Measurements from ENCODE around the gene LRRC8E.

DNA sequence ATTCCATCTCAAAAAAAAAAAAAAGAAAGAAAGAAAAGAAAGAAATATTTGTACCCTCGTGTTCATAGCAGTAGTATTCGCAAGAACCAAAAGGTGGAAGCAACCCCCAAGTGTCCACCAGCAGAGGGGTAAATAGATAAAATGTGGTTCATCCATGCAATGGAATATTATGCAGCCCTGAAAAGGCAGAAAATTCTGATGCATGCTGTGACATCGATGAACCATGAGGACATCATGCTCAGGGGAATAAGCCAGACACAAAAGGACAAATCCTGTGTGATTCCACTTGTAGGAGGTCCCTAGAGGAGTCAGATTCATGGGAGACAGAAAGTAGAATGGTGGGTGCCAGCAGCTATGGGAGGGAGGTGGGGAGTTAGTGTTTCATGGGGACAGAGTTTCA lies 6.4 kb upstream of the LRRC8E start:
- TF ChIP-seq EZH2 (IDR thresholded peaks at IDR 0.05; ENCODE audit: borderline replicate concordance, low read depth, low read length, poor library complexity, severe bottlenecking) = no peak
- TF ChIP-seq, protein P1, sequence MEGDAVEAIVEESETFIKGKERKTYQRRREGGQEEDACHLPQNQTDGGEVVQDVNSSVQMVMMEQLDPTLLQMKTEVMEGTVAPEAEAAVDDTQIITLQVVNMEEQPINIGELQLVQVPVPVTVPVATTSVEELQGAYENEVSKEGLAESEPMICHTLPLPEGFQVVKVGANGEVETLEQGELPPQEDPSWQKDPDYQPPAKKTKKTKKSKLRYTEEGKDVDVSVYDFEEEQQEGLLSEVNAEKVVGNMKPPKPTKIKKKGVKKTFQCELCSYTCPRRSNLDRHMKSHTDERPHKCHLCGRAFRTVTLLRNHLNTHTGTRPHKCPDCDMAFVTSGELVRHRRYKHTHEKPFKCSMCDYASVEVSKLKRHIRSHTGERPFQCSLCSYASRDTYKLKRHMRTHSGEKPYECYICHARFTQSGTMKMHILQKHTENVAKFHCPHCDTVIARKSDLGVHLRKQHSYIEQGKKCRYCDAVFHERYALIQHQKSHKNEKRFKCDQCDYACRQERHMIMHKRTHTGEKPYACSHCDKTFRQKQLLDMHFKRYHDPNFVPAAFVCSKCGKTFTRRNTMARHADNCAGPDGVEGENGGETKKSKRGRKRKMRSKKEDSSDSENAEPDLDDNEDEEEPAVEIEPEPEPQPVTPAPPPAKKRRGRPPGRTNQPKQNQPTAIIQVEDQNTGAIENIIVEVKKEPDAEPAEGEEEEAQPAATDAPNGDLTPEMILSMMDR (conservative IDR thresholded peaks at IDR 0.05; ENCODE audit: low read depth, low read length) = no peak

Data from A673 (cell line).